H1 (cell line): ENCODE data around the gene CDK19. TPM values are rescaled to one million over a fixed set of nuclear protein-coding genes. Genes with fewer than 3 reads are reported as not detected.

Experiments
- CTCF ChIA-PET: fragments of 300-600 bp; sonication (Branson Sonifier 250); formaldehyde crosslinking; loops from one replicate; lab custom pipeline; 2021; ENCODE audit not compliant: partially characterized antibody; lab: Charles Lee
- POLR2A ChIA-PET: fragments of 300-600 bp; sonication (Branson Sonifier 250); formaldehyde crosslinking; loops from one replicate; lab custom pipeline; 2021; ENCODE audit warnings: inconsistent platforms; ENCODE audit not compliant: partially characterized antibody; lab: Charles Lee
- DNase-seq, 2 experiments: peaks; one replicate each; pipeline versions ENCODE4 v3.0.0 to v3.0.0-alpha.2; 2010 to 2022; ENCODE audit warnings: low spot score in 2 of 2, low read depth in 1 of 2, mixed read lengths in 1 of 2
- FAIRE-seq: peaks from 2 replicates; lab custom pipeline; 2011; peaks lifted over from hg19 to GRCh38; lab: Jason Lieb, UNC
- H2AFZ ChIP-seq: 2 replicates; pipeline ENCODE4 v1.8.1; 2012; ENCODE audit warnings: low read length, inconsistent platforms
- H2AK5ac ChIP-seq: 2 replicates; pipeline ENCODE4 v1.6.1; 2013; ENCODE audit warnings: low read depth, low read length
- H2BK120ac ChIP-seq: replicated peaks from 2 replicates; pipeline ENCODE3; 2013; ENCODE audit warnings: low read depth, low read length, inconsistent platforms
- H2BK12ac ChIP-seq: 2 replicates; pipeline ENCODE4 v1.6.1; 2013; ENCODE audit warnings: low read depth, low read length
- H2BK15ac ChIP-seq: 2 replicates; pipeline ENCODE4 v1.6.1; 2013; ENCODE audit warnings: low read length
- H2BK20ac ChIP-seq: 2 replicates; pipeline ENCODE4 v1.6.1; 2013; ENCODE audit warnings: low read length
- H2BK5ac ChIP-seq: 2 replicates; pipeline ENCODE4 v1.6.1; 2013; ENCODE audit warnings: low read depth, low read length
- H3K14ac ChIP-seq: 2 replicates; pipeline ENCODE4 v1.6.1; 2013; ENCODE audit warnings: inconsistent platforms; ENCODE audit not compliant: insufficient read length
- H3K18ac ChIP-seq: 2 replicates; pipeline ENCODE4 v1.6.1; 2013; ENCODE audit warnings: low read length; ENCODE audit errors: extremely low read depth
- H3K23ac ChIP-seq: 2 replicates; pipeline ENCODE4 v1.6.1; 2013; ENCODE audit warnings: inconsistent platforms; ENCODE audit not compliant: insufficient read length
- H3K23me2 ChIP-seq: 2 replicates; pipeline ENCODE4 v1.6.1; 2013; ENCODE audit warnings: low read depth, low read length
- H3K27ac ChIP-seq: 2 replicates; pipeline ENCODE4 v1.6.1; 2011; ENCODE audit warnings: low read depth, low read length, inconsistent platforms
- H3K27me3 ChIP-seq, 4 experiments: replicated peaks in 1 of 4; 1 replicate in 1 of 4; 2 replicates in 3 of 4; pipeline versions ENCODE4 v1.6.1 to v1.8.1; 2011 to 2013; ENCODE audit warnings: low read length in 3 of 4, mild to moderate bottlenecking in 3 of 4, inconsistent platforms in 2 of 4, mixed read lengths in 2 of 4, moderate library complexity in 1 of 4; ENCODE audit not compliant: control insufficient read depth in 3 of 4, insufficient read depth in 3 of 4; ENCODE audit errors: extremely low read depth in 1 of 4
- H3K36me3 ChIP-seq, 4 experiments: 2 replicates each; pipeline versions ENCODE4 v1.6.1 to v1.8.1; 2011 to 2013; ENCODE audit warnings: mild to moderate bottlenecking in 4 of 4, low read length in 3 of 4, moderate library complexity in 2 of 4, control low read depth in 1 of 4, inconsistent platforms in 1 of 4; ENCODE audit not compliant: insufficient read depth in 4 of 4, control insufficient read depth in 2 of 4
- H3K4ac ChIP-seq: replicated peaks from 2 replicates; pipeline ENCODE3; 2013; ENCODE audit warnings: low read length, low read depth, mixed read lengths, inconsistent platforms; ENCODE audit not compliant: insufficient read length
- H3K4me1 ChIP-seq, 4 experiments: replicated peaks in 1 of 4; 1 replicate in 1 of 4; 2 replicates in 3 of 4; pipeline versions ENCODE4 v1.6.1 to v1.8.1; 2011 to 2013; ENCODE audit warnings: low read length in 3 of 4, inconsistent platforms in 2 of 4, mixed read lengths in 1 of 4; ENCODE audit not compliant: insufficient read depth in 4 of 4, control insufficient read depth in 3 of 4
- H3K4me2 ChIP-seq, 2 experiments: 2 replicates each; pipeline versions ENCODE4 v1.6.1 to v1.8.1; 2011 to 2013; ENCODE audit warnings: low read depth in 2 of 2, low read length in 2 of 2, control low read depth in 1 of 2, inconsistent platforms in 1 of 2, mild to moderate bottlenecking in 1 of 2; ENCODE audit not compliant: insufficient read depth in 1 of 2
- H3K4me3 ChIP-seq, 4 experiments: fragments of 200-600, 300-600 bp in 1 of 4; sonication (generic), shearing (Covaris generic), sonication (Bioruptor Twin) in 1 of 4; 2 replicates each; pipeline versions ENCODE4 v1.5.1 to v1.8.1; 2011 to 2016; ENCODE audit warnings: low read length in 4 of 4, low read depth in 3 of 4, control low read depth in 2 of 4, inconsistent platforms in 2 of 4, mild to moderate bottlenecking in 2 of 4, mixed read lengths in 1 of 4, moderate library complexity in 1 of 4; ENCODE audit not compliant: insufficient read depth in 2 of 4; ENCODE audit errors: extremely low read depth in 1 of 4
- H3K56ac ChIP-seq: replicated peaks from 2 replicates; pipeline ENCODE3; 2013; ENCODE audit warnings: low read depth, mild to moderate bottlenecking, mixed read lengths, low read length, inconsistent platforms; ENCODE audit not compliant: insufficient read length
- H3K79me1 ChIP-seq: 2 replicates; pipeline ENCODE4 v1.6.1; 2013; ENCODE audit warnings: low read depth, low read length, control low read depth
- H3K79me2 ChIP-seq, 2 experiments: 2 replicates each; pipeline versions ENCODE4 v1.6.1 to v1.8.1; 2012 to 2013; ENCODE audit warnings: low read length in 2 of 2, mild to moderate bottlenecking in 2 of 2, inconsistent platforms in 1 of 2; ENCODE audit not compliant: insufficient read depth in 2 of 2, control insufficient read depth in 1 of 2
- H3K9ac ChIP-seq, 4 experiments: replicated peaks in 1 of 4; 1 replicate in 1 of 4; 2 replicates in 3 of 4; pipeline versions ENCODE4 v1.6.1 to v1.8.1; 2011 to 2013; ENCODE audit warnings: low read depth in 3 of 4, low read length in 3 of 4, control low read depth in 2 of 4, mild to moderate bottlenecking in 2 of 4, moderate library complexity in 2 of 4, inconsistent platforms in 1 of 4; ENCODE audit errors: extremely low read depth in 1 of 4
- H3K9me3 ChIP-seq, 2 experiments: 2 replicates each; pipeline versions ENCODE4 v1.6.1 to v1.8.1; 2012 to 2013; ENCODE audit warnings: mild to moderate bottlenecking in 2 of 2, moderate library complexity in 2 of 2, control low read depth in 1 of 2, inconsistent platforms in 1 of 2, low read depth in 1 of 2, low read length in 1 of 2, mixed read lengths in 1 of 2; ENCODE audit not compliant: insufficient read depth in 2 of 2
- H4K20me1 ChIP-seq, 2 experiments: replicated peaks in 1 of 2; 2 replicates each; pipeline versions ENCODE3 to v1.8.1; 2011 to 2013; ENCODE audit warnings: inconsistent platforms in 2 of 2, low read length in 2 of 2, mild to moderate bottlenecking in 1 of 2; ENCODE audit not compliant: insufficient read depth in 2 of 2, control insufficient read depth in 1 of 2
- H4K5ac ChIP-seq: 2 replicates; pipeline ENCODE4 v1.6.1; 2013; ENCODE audit warnings: low read length, low read depth, mixed read lengths, inconsistent platforms; ENCODE audit not compliant: insufficient read length
- H4K8ac ChIP-seq: 2 replicates; pipeline ENCODE4 v1.8.0; 2013; ENCODE audit warnings: mild to moderate bottlenecking, moderate library complexity, low read length, inconsistent platforms; ENCODE audit not compliant: insufficient read depth; ENCODE audit errors: extremely low read depth
- H4K91ac ChIP-seq: replicated peaks from 2 replicates; pipeline ENCODE3; 2013; ENCODE audit warnings: low read length, mixed read lengths, inconsistent platforms; ENCODE audit not compliant: insufficient read length
- ATF3 ChIP-seq: IDR thresholded peaks from 2 replicates; pipeline ENCODE4 v1.6.1; 2011; ENCODE audit warnings: low read depth, mild to moderate bottlenecking, low read length; ENCODE audit not compliant: insufficient read depth
- CEBPB ChIP-seq: IDR thresholded peaks from 2 replicates; pipeline ENCODE4 v1.6.1; 2012; ENCODE audit warnings: low read depth, low read length
- CREB1 ChIP-seq: IDR thresholded peaks from 2 replicates; pipeline ENCODE4 v1.6.1; 2012; ENCODE audit warnings: inconsistent platforms
- RXRA ChIP-seq: IDR thresholded peaks from 2 replicates; pipeline ENCODE4 v1.6.1; 2011; ENCODE audit warnings: low read depth, mild to moderate bottlenecking, low read length, moderate library complexity; ENCODE audit not compliant: insufficient read depth
- TAF1 ChIP-seq: IDR thresholded peaks from 2 replicates; pipeline ENCODE4 v1.6.1; 2011; ENCODE audit warnings: mild to moderate bottlenecking, low read depth, low read length
- WGBS, 2 experiments: shearing (Covaris generic) in 1 of 2; methylation state at CpG; one replicate each; pipeline versions ENCODE4 v1.1.6 to v1.1.7; 2013 to 2015; ENCODE audit warnings: low lambda C conversion rate in 2 of 2, mixed read lengths in 2 of 2, inconsistent platforms in 1 of 2, low coverage in 1 of 2, missing lambda C conversion rate in 1 of 2; ENCODE audit not compliant: insufficient replicate concordance in 2 of 2, insufficient coverage in 1 of 2, insufficient read length in 1 of 2; ENCODE audit errors: extremely low coverage in 1 of 2, missing lambda C conversion rate in 1 of 2; 5-methylcytosine and 5-hydroxymethylcytosine counted together
- polyA plus RNA-seq, 7 experiments: library from polyadenylated mRNA; depleted of rRNA in 3 of 7; stranded (reverse) in 5 of 7; unstranded in 2 of 7; fragments of >200 nt in 5 of 7; fragments of 200-250 nt in 2 of 7; gene quantifications; 1 replicate in 5 of 7; 2 replicates in 1 of 7; 4 replicates in 1 of 7; pipeline versions ENCODE4 v1.2.1 to v1.2.3, GENCODE V29; 2011 to 2013; ENCODE audit warnings: missing spikeins in 2 of 7, mixed read lengths in 2 of 7
- total RNA-seq: library from RNA; stranded (reverse); fragmentation: NEBNext Ultra II Directional; extraction: Animal tissue kit (Norgen Biotek cat#: 25700); gene quantifications from 2 replicates; pipeline ENCODE4 v1.2.1, GENCODE V29; 2021

The CDK19 gene
- total and polyA plus RNA-seq, 2 of the 8 experiments (the other 6 are each of a cell fraction or from before 2014, with no cell fraction given), result 4.9 to 12.6 TPM

DNA sequence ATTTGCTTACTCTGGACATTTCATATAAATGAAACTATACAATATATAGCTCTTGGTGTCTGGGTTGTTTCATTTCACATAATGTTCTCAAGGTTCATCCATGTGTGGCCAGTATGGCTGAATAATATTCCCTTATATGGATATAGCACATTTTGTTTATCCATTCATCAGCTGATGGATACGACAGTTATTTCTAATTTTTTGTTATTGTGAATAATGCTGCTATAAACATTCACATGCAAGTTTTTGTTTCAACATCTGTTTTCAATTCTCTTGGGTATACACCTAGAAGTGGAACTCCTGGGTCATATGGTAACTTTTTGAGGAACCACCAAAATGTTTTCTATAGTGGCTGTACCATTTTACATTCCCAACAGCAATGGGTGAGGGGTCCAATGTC lies 101.1 kb downstream of the CDK19 start:
- Histone ChIP-seq H2BK5ac (no peak overlapping the region), H4K91ac (no peak overlapping the region), H4K8ac (no peak overlapping the region), H4K5ac (no peak overlapping the region), H3K79me1 (no peaks in the 10 kb centered on the region), H3K23me2 (no peaks in the 10 kb centered on the region; the same call in 1 of the 2 replicates), H3K56ac (no peak overlapping the region), H3K23ac (no peak overlapping the region), H4K20me1 (no peaks in the 10 kb centered on the region), H3K27me3 (no peaks in the 10 kb centered on the region), H2AK5ac (no peak overlapping the region), H2BK120ac (no peak overlapping the region), H2AFZ (no peak overlapping the region), H2BK20ac (no peak overlapping the region), H3K4ac (no peak overlapping the region), H3K9ac (no peak overlapping the region), H3K9me3 (no peaks in the 10 kb centered on the region), H2BK12ac (no peak overlapping the region), H3K4me1 (peaks cover 0 to 3% (median under 1%) of the 10 kb centered on the region in 4 experiments; a peak in 1 of 7 replicates), H3K36me3 (no peaks in the 10 kb centered on the region), H3K18ac (no peak overlapping the region), H3K27ac (no peak overlapping the region), H3K4me3 (no peak overlapping the region), H3K4me2 (no peak overlapping the region), H3K79me2 (no peaks in the 10 kb centered on the region), H3K14ac (no peak overlapping the region), H2BK15ac (no peak overlapping the region)
- DNase-seq (no peak), FAIRE-seq (no peak)
- TF ChIP-seq CREB1 (no peak), RXRA (no peak), TAF1 (no peak), CEBPB (no peak), ATF3 (no peak)
- 100% methylated on average over 1 of the region's 1 CpG; no CpG with 5 or more reads in 1 of the 2 experiments for WGBS, 2 experiments
- ChIA-PET POLR2A (interaction anchor here (1.4 kb wide), 1 partner anchor 160 kb away, joined by 3 read pairs; the partner anchor contains the start of gene AMD1), CTCF (no interaction called here)
